Loucy (cell line): ENCODE results near the gene UNC13C.

Experiments used
- H2AFZ ChIP-seq: fragments of 200-600 bp; sonication (generic); 2 replicates; pipeline ENCODE4 v1.6.0; 2016; ENCODE audit warnings: antibody characterized with exemption, mild to moderate bottlenecking, low read length, moderate library complexity
- H3F3A ChIP-seq: fragments of 200-600 bp; 2 replicates; pipeline ENCODE4 v1.6.0; 2016; ENCODE audit warnings: antibody characterized with exemption, low read depth, mild to moderate bottlenecking
- H3K27me3 ChIP-seq: fragments of 200-600 bp; sonication (generic); 2 replicates; pipeline ENCODE4 v1.6.1; 2014; ENCODE audit warnings: low read length, mild to moderate bottlenecking; ENCODE audit not compliant: insufficient read depth, poor library complexity, severe bottlenecking
- H3K36me3 ChIP-seq: fragments of 200-600 bp; sonication (generic); 2 replicates; pipeline ENCODE4 v1.6.1; 2016; ENCODE audit warnings: low read length; ENCODE audit not compliant: insufficient read depth
- H3K4me1 ChIP-seq: fragments of 200-600 bp; sonication (generic); 2 replicates; pipeline ENCODE4 v1.5.1; 2014; ENCODE audit warnings: low read length, mild to moderate bottlenecking; ENCODE audit not compliant: insufficient read depth, poor library complexity, severe bottlenecking
- H3K4me2 ChIP-seq: fragments of 200-600 bp; sonication (generic); 2 replicates; pipeline ENCODE4 v1.6.0; 2014; ENCODE audit warnings: antibody characterized with exemption, low read length, low read depth, mild to moderate bottlenecking; ENCODE audit not compliant: poor library complexity, severe bottlenecking
- H3K4me3 ChIP-seq: fragments of 200-600 bp; sonication (generic); 2 replicates; pipeline ENCODE4 v1.5.1; 2014; ENCODE audit warnings: low read length, mild to moderate bottlenecking, mixed read lengths; ENCODE audit not compliant: poor library complexity, severe bottlenecking
- H3K79me2 ChIP-seq: fragments of 200-600 bp; sonication (generic); 2 replicates; pipeline ENCODE4 v1.6.1; 2014; ENCODE audit warnings: low read length; ENCODE audit not compliant: insufficient read depth
- H3K9ac ChIP-seq: fragments of 200-600 bp; sonication (generic); 2 replicates; pipeline ENCODE4 v1.6.0; 2014; ENCODE audit warnings: mild to moderate bottlenecking, low read depth, low read length, moderate library complexity; ENCODE audit not compliant: poor library complexity, severe bottlenecking
- H3K9me2 ChIP-seq: fragments of 200-600 bp; sonication (generic); replicated peaks from 2 replicates; pipeline ENCODE4 v1.6.1; 2016; ENCODE audit warnings: low read depth, low read length, mixed read lengths
- H3K9me3 ChIP-seq: fragments of 200-600 bp; sonication (generic); 2 replicates; pipeline ENCODE4 v1.6.1; 2014; ENCODE audit warnings: mild to moderate bottlenecking, antibody characterized with exemption, low read length, low read depth; ENCODE audit not compliant: insufficient read depth
- H4K20me1 ChIP-seq: fragments of 200-600 bp; sonication (generic); 2 replicates; pipeline ENCODE4 v1.6.0; 2014; ENCODE audit warnings: antibody characterized with exemption, low read length, mild to moderate bottlenecking; ENCODE audit not compliant: insufficient read depth, poor library complexity, severe bottlenecking
- EZH2phosphoT487 ChIP-seq: fragments of 200-600 bp; IDR thresholded peaks from 2 replicates; pipeline ENCODE4 v1.6.1; 2018; ENCODE audit warnings: antibody characterized with exemption, mild to moderate bottlenecking, moderate library complexity, borderline replicate concordance
- TF ChIP-seq, protein P1 (sequence below): fragments of 200-600 bp; sonication (generic); conservative IDR thresholded peaks from 2 replicates; pipeline ENCODE4 v1.5.1; 2014; ENCODE audit warnings: mild to moderate bottlenecking, antibody characterized with exemption, low read length

Gene UNC13C

DNA sequence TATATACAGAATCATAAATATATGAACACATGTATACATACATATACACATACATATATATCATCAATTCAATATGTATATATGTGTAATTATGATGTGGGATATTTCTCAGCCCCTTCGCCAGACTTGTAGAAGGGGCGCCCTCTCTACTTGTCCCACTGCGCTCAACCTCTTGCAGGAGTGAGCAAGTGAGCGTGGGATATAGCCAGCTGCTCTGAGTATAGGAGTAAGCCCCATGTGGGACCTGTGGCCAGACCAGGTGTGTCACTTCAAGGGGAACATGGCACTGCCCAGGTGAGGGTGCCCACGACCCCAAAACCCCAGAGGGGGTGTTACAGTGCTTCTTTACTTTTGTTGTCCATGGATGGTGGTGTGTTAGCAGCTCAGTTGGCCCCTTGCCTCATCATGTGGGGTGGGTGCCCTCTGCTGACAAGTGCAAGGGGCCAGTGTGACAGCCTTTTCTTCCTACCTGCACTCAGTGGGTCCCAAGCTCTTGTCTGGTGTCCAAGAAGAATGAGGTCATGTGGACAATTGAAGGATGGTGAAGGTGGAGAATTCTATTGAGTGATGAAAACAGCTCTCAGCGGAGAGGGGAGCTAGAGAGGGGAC, 304.1 kb downstream of the UNC13C start:
- no peaks in the 10 kb centered on the region for H3K79me2 ChIP-seq
- H3K36me3 ChIP-seq, result no peaks in the 10 kb centered on the region
- TF ChIP-seq, protein P1, sequence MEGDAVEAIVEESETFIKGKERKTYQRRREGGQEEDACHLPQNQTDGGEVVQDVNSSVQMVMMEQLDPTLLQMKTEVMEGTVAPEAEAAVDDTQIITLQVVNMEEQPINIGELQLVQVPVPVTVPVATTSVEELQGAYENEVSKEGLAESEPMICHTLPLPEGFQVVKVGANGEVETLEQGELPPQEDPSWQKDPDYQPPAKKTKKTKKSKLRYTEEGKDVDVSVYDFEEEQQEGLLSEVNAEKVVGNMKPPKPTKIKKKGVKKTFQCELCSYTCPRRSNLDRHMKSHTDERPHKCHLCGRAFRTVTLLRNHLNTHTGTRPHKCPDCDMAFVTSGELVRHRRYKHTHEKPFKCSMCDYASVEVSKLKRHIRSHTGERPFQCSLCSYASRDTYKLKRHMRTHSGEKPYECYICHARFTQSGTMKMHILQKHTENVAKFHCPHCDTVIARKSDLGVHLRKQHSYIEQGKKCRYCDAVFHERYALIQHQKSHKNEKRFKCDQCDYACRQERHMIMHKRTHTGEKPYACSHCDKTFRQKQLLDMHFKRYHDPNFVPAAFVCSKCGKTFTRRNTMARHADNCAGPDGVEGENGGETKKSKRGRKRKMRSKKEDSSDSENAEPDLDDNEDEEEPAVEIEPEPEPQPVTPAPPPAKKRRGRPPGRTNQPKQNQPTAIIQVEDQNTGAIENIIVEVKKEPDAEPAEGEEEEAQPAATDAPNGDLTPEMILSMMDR, result no peak
- TF ChIP-seq EZH2phosphoT487, result no peak
- no peak overlapping the region for H3K9ac ChIP-seq
- H3K9me3 ChIP-seq, result no peaks in the 10 kb centered on the region
- H2AFZ ChIP-seq, result no peak overlapping the region
- no peaks in the 10 kb centered on the region for H4K20me1 ChIP-seq
- H3K27me3 ChIP-seq, result no peaks in the 10 kb centered on the region
- H3F3A ChIP-seq, result no peaks in the 10 kb centered on the region
- no peaks in the 10 kb centered on the region for H3K9me2 ChIP-seq
- no peaks in the 10 kb centered on the region for H3K4me1 ChIP-seq
- no peak overlapping the region for H3K4me3 ChIP-seq
- H3K4me2 ChIP-seq, result no peak overlapping the region

DNA sequence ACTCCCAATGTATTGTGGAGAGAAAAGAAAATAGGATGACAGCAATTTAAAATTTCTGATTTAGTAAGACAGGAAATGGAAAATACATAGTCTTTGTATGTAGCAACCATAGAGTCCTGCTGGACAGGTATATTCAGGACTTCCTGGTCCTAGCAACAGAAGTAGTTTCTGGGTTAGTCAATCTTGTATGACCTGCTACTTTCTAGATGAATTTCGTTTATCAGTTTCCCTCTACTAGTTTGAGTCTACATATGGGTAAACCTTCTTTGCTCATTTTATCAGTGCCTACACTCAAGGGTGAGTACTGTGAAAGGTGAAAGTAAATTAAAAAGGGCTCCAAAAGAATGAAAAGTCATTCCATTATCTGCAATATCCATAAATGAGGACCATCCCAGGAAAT, 309.8 kb downstream of the UNC13C start:
- Histone ChIP-seq H3K4me1 (no peaks in the 10 kb centered on the region), H3K9me2 (no peaks in the 10 kb centered on the region), H3K27me3 (no peaks in the 10 kb centered on the region), H2AFZ (no peak overlapping the region), H3K36me3 (no peaks in the 10 kb centered on the region), H3K4me3 (no peak overlapping the region), H3K9ac (no peak overlapping the region), H3F3A (no peaks in the 10 kb centered on the region), H4K20me1 (no peaks in the 10 kb centered on the region), H3K4me2 (no peak overlapping the region), H3K79me2 (no peaks in the 10 kb centered on the region), H3K9me3 (no peaks in the 10 kb centered on the region)
- TF ChIP-seq, protein P1, result no peak
- no peak for TF ChIP-seq EZH2phosphoT487

DNA sequence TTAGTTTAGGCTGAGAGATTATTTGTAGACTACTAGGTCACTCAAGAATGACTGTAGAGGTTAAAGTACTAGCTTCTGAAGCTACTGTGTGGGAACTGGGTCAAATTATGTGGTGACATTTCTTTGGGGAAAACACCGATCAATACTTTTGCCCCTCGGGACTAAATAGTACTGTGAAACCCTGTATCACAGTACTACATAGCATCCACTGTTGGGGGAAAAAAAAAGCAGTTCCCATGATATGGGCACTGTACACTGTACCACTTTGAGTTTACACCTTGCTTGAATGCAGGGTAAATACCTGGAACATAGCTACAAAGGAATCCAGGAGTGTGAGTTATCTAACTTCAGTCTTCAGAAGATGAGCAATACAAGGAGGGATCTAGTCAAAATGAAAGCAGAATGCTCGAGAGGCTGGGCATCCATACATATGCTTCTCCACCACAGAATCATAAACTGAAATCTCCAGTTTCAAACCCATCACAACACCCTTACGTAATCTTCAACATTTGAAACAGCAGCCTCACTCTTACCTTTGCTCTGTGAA, 311.4 kb downstream of the UNC13C start:
- Histone ChIP-seq H4K20me1 (no peaks in the 10 kb centered on the region), H3K9me3 (no peaks in the 10 kb centered on the region), H3K4me3 (no peak overlapping the region), H3K36me3 (no peaks in the 10 kb centered on the region), H3K4me2 (no peak overlapping the region), H3K4me1 (no peaks in the 10 kb centered on the region), H2AFZ (peak overlapping the region; percentile 50; the same call in 1 of the 2 replicates), H3K79me2 (no peaks in the 10 kb centered on the region), H3K27me3 (no peaks in the 10 kb centered on the region), H3K9me2 (no peaks in the 10 kb centered on the region), H3K9ac (no peak overlapping the region), H3F3A (no peaks in the 10 kb centered on the region)
- no peak for TF ChIP-seq EZH2phosphoT487
- TF ChIP-seq, protein P1, result no peak
